GM12878 (cell line): ENCODE measurements around the gene CCDC24. TPM values are rescaled to one million over a fixed set of nuclear protein-coding genes. Genes with fewer than 3 reads are reported as not detected.

Experiments
- ATAC-seq: fragments of 200-7000 bp; cut with Tn5 transposase; 3 replicates; pipeline ENCODE4 v1.9.1; 2020; ENCODE audit warnings: mild to moderate bottlenecking, moderate library complexity
- BruUV-seq: library from RNA; stranded (reverse); fragments of 400-500 nt; replicated peaks from 2 replicates; lab custom pipeline; 2021; lab: Mats Ljungman, UMichigan
- CTCF ChIA-PET: fragments of 300-600 bp; sonication (Branson Sonifier 250); formaldehyde crosslinking; extraction: SDS; loops from one replicate; lab custom pipeline; 2021; ENCODE audit warnings: inconsistent platforms; lab: Yijun Ruan, JAX
- POLR2A ChIA-PET: fragments of 350-600 bp; formaldehyde crosslinking; extraction: SDS; loops from one replicate; lab custom pipeline; 2021; ENCODE audit warnings: inconsistent platforms; lab: Charles Lee
- RAD21 ChIA-PET: fragments of 300-600 bp; sonication (Branson Sonifier 250); formaldehyde crosslinking; loops from one replicate; lab custom pipeline; 2023; ENCODE audit warnings: antibody characterized with exemption; ENCODE audit not compliant: unreplicated experiment; lab: Charles Lee
- SMC1A ChIA-PET: fragments of 300-600 bp; sonication (Branson Sonifier 250); formaldehyde crosslinking; loops from one replicate; lab custom pipeline; 2023; ENCODE audit not compliant: unreplicated experiment, uncharacterized antibody; lab: Charles Lee
- DNase-seq: peaks from one replicate; pipeline ENCODE4 v3.0.0-alpha.2; 2011; ENCODE audit warnings: low read depth, low spot score
- FAIRE-seq: peaks from 3 replicates; lab custom pipeline; 2011; peaks lifted over from hg19 to GRCh38; lab: Jason Lieb, UNC
- H2AFZ ChIP-seq: 2 replicates; pipeline ENCODE4 v1.6.0; 2011; ENCODE audit warnings: low read depth, low read length, control low read depth; ENCODE audit not compliant: control insufficient read depth
- H3K27ac ChIP-seq: 2 replicates; pipeline ENCODE4 v1.5.1; 2011; ENCODE audit warnings: control low read depth; ENCODE audit not compliant: control insufficient read depth, insufficient read depth
- H3K27me3 ChIP-seq, 2 experiments: replicated peaks in 1 of 2; 2 replicates each; pipeline versions ENCODE4 v1.6.0 to v1.6.1; 2011; ENCODE audit warnings: low read length in 1 of 2; ENCODE audit not compliant: control insufficient read depth in 2 of 2, insufficient read depth in 2 of 2
- H3K36me3 ChIP-seq, 2 experiments: 2 replicates each; pipeline ENCODE4 v1.5.1; 2011; ENCODE audit warnings: low read length in 1 of 2; ENCODE audit not compliant: control insufficient read depth in 2 of 2, insufficient read depth in 2 of 2
- H3K4me1 ChIP-seq: 2 replicates; pipeline ENCODE4 v1.6.1; 2011; ENCODE audit warnings: mild to moderate bottlenecking, low read length, moderate library complexity, mixed read lengths; ENCODE audit not compliant: control insufficient read depth, insufficient read depth
- H3K4me2 ChIP-seq: 2 replicates; pipeline ENCODE4 v1.6.0; 2011; ENCODE audit warnings: control low read depth; ENCODE audit not compliant: control insufficient read depth, insufficient read depth
- H3K4me3 ChIP-seq: fragments of 200-600 bp; sonication (generic); 2 replicates; pipeline ENCODE4 v1.5.1; 2016
- H3K79me2 ChIP-seq: 2 replicates; pipeline ENCODE4 v1.6.0; 2011; ENCODE audit warnings: low read length; ENCODE audit not compliant: control insufficient read depth, insufficient read depth
- H3K9ac ChIP-seq: 2 replicates; pipeline ENCODE4 v1.8.0; 2011; ENCODE audit warnings: low read length, control low read depth, mixed read lengths; ENCODE audit not compliant: control insufficient read depth, insufficient read depth
- H3K9me3 ChIP-seq: replicated peaks from 3 replicates; pipeline ENCODE4 v1.5.1; 2011; ENCODE audit warnings: mild to moderate bottlenecking, low read length; ENCODE audit not compliant: control insufficient read depth, insufficient read depth
- H4K20me1 ChIP-seq: 2 replicates; pipeline ENCODE4 v1.6.0; 2011; ENCODE audit not compliant: control insufficient read depth, insufficient read depth
- CBFB ChIP-seq: IDR thresholded peaks from 2 replicates; pipeline ENCODE4 v1.6.1; 2016; ENCODE audit warnings: antibody characterized with exemption, low read depth
- CTCF ChIP-seq, 3 experiments: IDR thresholded peaks in 2 of 3; conservative IDR thresholded peaks in 1 of 3; 2 replicates each; pipeline ENCODE4 v1.5.1; 2011; ENCODE audit warnings: low read depth in 3 of 3, low read length in 3 of 3, mild to moderate bottlenecking in 3 of 3, control low read depth in 2 of 3, moderate library complexity in 2 of 3, inconsistent platforms in 1 of 3, mixed read lengths in 1 of 3; ENCODE audit not compliant: control insufficient read depth in 2 of 3, insufficient read depth in 1 of 3; ENCODE audit errors: extremely low read depth in 1 of 3
- NFYA ChIP-seq: IDR thresholded peaks from 2 replicates; pipeline ENCODE4 v1.6.1; 2011; ENCODE audit warnings: low read depth, mild to moderate bottlenecking, low read length, improper control_type of control experiment, borderline replicate concordance
- ZNF24 ChIP-seq: fragments of 450-650 bp; IDR thresholded peaks from 2 replicates; pipeline ENCODE4 v1.6.1; 2017; ENCODE audit warnings: antibody characterized with exemption, mild to moderate bottlenecking
- WGBS: methylation state at CpG from one replicate; pipeline ENCODE4 v1.1.6; 2016; ENCODE audit warnings: low lambda C conversion rate; ENCODE audit not compliant: insufficient replicate concordance, insufficient coverage; ENCODE audit errors: missing lambda C conversion rate; 5-methylcytosine and 5-hydroxymethylcytosine counted together
- in situ Hi-C: fragments of 300-500 bp; cut with MboI; formaldehyde crosslinking; loops from 9 replicates; pipeline ENCODE4 v1.14.3; 2018; ENCODE audit warnings: mixed read lengths
- intact Hi-C: fragments of 100-400 bp; cut with micrococcal nuclease; formaldehyde crosslinking; loops from one replicate; pipeline ENCODE4 v1.14.2; 2022; ENCODE audit not compliant: unreplicated experiment
- polyA plus RNA-seq, 11 experiments: library from polyadenylated mRNA; depleted of rRNA in 4 of 11; unstranded in 6 of 11; stranded (reverse) in 5 of 11; fragments of >200 nt; fragmentation: Nextera tagmentation in 4 of 11; fragmentation: Illumina TruSeq in 1 of 11; extraction: Ambion mirVana in 4 of 11; extraction: Trizol in 1 of 11; gene quantifications; 1 replicate in 1 of 11; 2 replicates in 10 of 11; pipeline versions ENCODE4 v1.2.1 to v1.2.3, GENCODE V29; 2011 to 2016; ENCODE audit warnings: inconsistent platforms in 2 of 11, missing spikeins in 2 of 11, low read depth in 1 of 11
- total RNA-seq, 4 experiments: library from RNA; depleted of rRNA in 3 of 4; stranded (reverse); fragments of >200 nt in 3 of 4; fragmentation: Illumina TruSeq in 1 of 4; extraction: Trizol in 1 of 4; gene quantifications; 2 replicates each; pipeline versions ENCODE4 v1.2.1 to v1.2.3, GENCODE V29; 2013 to 2021

CCDC24 gene
- total and polyA plus RNA-seq, 10 of the 15 experiments (the other 5 are each of a cell fraction or from before 2014, with no cell fraction given), result 0.18 to 3.1 (median 1.6) TPM; not detected in 1

GRCh38 chr1:44002606-44003157 lies 11.3 kb downstream of the CCDC24 start:
- 72% methylated on average over 14 of the region's 14 CpGs for WGBS
- DNase-seq (no peak), ATAC-seq (no peak)
- no peak overlapping the region for H3K4me2 ChIP-seq
- H2AFZ ChIP-seq, result no peak overlapping the region
- ChIA-PET CTCF (interaction anchor here (1.3 to 9.6 kb wide), 3 partner anchors 9 to 43 kb away, joined by 3 to 167 read pairs (median 167); partner anchors contain the start of gene SLC6A9), SMC1A (interaction anchor here (0.8 to 1.0 kb wide), 2 partner anchors 34 to 46 kb away, joined by 3 to 4 read pairs; no protein-coding TSS in a partner anchor)
- H3K9me3 ChIP-seq, result no peaks in the 10 kb centered on the region
- H3K9ac ChIP-seq, result no peak overlapping the region
- intact Hi-C loops, result no loop called here
- 0 out of 6 replicates have a peak, but pooled peaks of 1 of the 3 experiments have one; percentile 28 for TF ChIP-seq CTCF (IDR thresholded peaks at IDR 0.05 in 2 of 3, conservative IDR thresholded peaks at IDR 0.05 in 1 of 3; ENCODE audit: control insufficient read depth in 2 of 3, extremely low read depth in 1 of 3, insufficient read depth in 1 of 3, low read depth in 3 of 3, low read length in 3 of 3)
- no peak for TF ChIP-seq NFYA
- TF ChIP-seq, all 136 proteins: peak for 1
- BruUV-seq, result no TSS peak
- H3K27ac ChIP-seq, result no peak overlapping the region
- no peaks in the 10 kb centered on the region for H4K20me1 ChIP-seq
- FAIRE-seq, result no peak
- in situ Hi-C loops, result no loop called here
- ChIA-PET RAD21 (no interaction called here), POLR2A (no interaction called here)
- no peak overlapping the region for H3K4me3 ChIP-seq
- H3K79me2 ChIP-seq, result no peaks in the 10 kb centered on the region
- H3K4me1 ChIP-seq, result no peaks in the 10 kb centered on the region
- no peaks in the 10 kb centered on the region for H3K27me3 ChIP-seq
- no peaks in the 10 kb centered on the region for H3K36me3 ChIP-seq

GRCh38 chr1:44008259-44008658 lies 16.9 kb downstream of the CCDC24 start:
- POLR2A ChIA-PET, result no interaction called here
- Histone ChIP-seq H3K27me3 (no peaks in the 10 kb centered on the region; a peak in 1 of 4 replicates), H4K20me1 (no peaks in the 10 kb centered on the region), H3K4me1 (no peaks in the 10 kb centered on the region), H2AFZ (no peak overlapping the region), H3K9ac (no peak overlapping the region), H3K79me2 (no peaks in the 10 kb centered on the region), H3K4me2 (no peak overlapping the region), H3K4me3 (no peak overlapping the region), H3K27ac (no peak overlapping the region), H3K36me3 (no peaks in the 10 kb centered on the region), H3K9me3 (no peaks in the 10 kb centered on the region)
- ATAC-seq (no peak), DNase-seq (no peak), FAIRE-seq (no peak)
- CTCF ChIA-PET, result interaction anchor here (7.3 kb wide), 1 partner anchor 37 kb away, joined by 167 read pairs; no protein-coding TSS in a partner anchor
- TF ChIP-seq ZNF24, result no peak
- TF ChIP-seq CBFB, result no peak
- 76% methylated on average over 12 of the region's 12 CpGs for WGBS
- no TSS peak for BruUV-seq
- SMC1A ChIA-PET, result interaction anchor here (1.9 kb wide), 1 partner anchor 28 kb away, joined by 7 read pairs; no protein-coding TSS in a partner anchor
- RAD21 ChIA-PET, result no interaction called here
- in situ Hi-C loops (no loop called here), intact Hi-C loops (no loop called here)
